Panc1 (cell line): ENCODE measurements around the gene RBL1. TPM values are rescaled to one million over a fixed set of nuclear protein-coding genes. Genes with fewer than 3 reads are reported as not detected.

Source experiments
- ATAC-seq: fragments of 200-7000 bp; cut with Tn5 transposase; 2 replicates; pipeline ENCODE4 v1.9.1; 2020; ENCODE audit warnings: mild to moderate bottlenecking, moderate library complexity
- BruUV-seq: library from RNA; stranded (reverse); fragments of 400-500 nt; replicated peaks from 2 replicates; lab custom pipeline; 2021; lab: Mats Ljungman, UMichigan
- CTCF ChIA-PET: fragments of 300-600 bp; sonication (Branson Sonifier 250); formaldehyde crosslinking; loops from one replicate; lab custom pipeline; 2022; ENCODE audit warnings: antibody characterized with exemption; lab: Charles Lee
- POLR2A ChIA-PET: fragments of 300-600 bp; sonication (Branson Sonifier 250); formaldehyde crosslinking; loops from one replicate; lab custom pipeline; 2022; ENCODE audit warnings: antibody characterized with exemption; lab: Charles Lee
- DNase-seq: peaks from one replicate; pipeline ENCODE4 v3.0.0-alpha.2; 2010; ENCODE audit warnings: low read depth, low spot score
- H3K27ac ChIP-seq: 2 replicates; pipeline ENCODE4 v1.5.1; 2011; ENCODE audit warnings: mild to moderate bottlenecking, low read length, inconsistent platforms
- H3K27me3 ChIP-seq: fragments of 200-500 bp; sonication (Bioruptor generic); 2 replicates; pipeline ENCODE4 v1.6.0; 2014; ENCODE audit warnings: low read length, inconsistent platforms; ENCODE audit not compliant: control insufficient read depth, insufficient read depth
- H3K36me3 ChIP-seq: fragments of 200-500 bp; sonication (Bioruptor generic); 2 replicates; pipeline ENCODE4 v1.5.1; 2014; ENCODE audit warnings: inconsistent platforms, mild to moderate bottlenecking, low read length, moderate library complexity; ENCODE audit not compliant: control insufficient read depth, insufficient read depth
- H3K4me1 ChIP-seq: 2 replicates; pipeline ENCODE4 v1.5.1; 2011; ENCODE audit warnings: inconsistent platforms, mild to moderate bottlenecking, low read length, moderate library complexity; ENCODE audit not compliant: control insufficient read depth, insufficient read depth
- H3K4me3 ChIP-seq, 2 experiments: 2 replicates each; pipeline ENCODE4 v1.5.1; 2011 to 2012; ENCODE audit warnings: low read depth in 2 of 2, low read length in 2 of 2, mild to moderate bottlenecking in 2 of 2, inconsistent platforms in 1 of 2, moderate library complexity in 1 of 2
- H3K9me3 ChIP-seq: fragments of 200-500 bp; sonication (Bioruptor generic); 2 replicates; pipeline ENCODE4 v1.5.1; 2014; ENCODE audit warnings: low read depth, mild to moderate bottlenecking, inconsistent platforms, low read length, moderate library complexity; ENCODE audit not compliant: control insufficient read depth, insufficient read depth
- CTCF ChIP-seq: fragments of 450-650 bp; IDR thresholded peaks from 2 replicates; pipeline ENCODE4 v1.5.1; 2017; ENCODE audit warnings: mild to moderate bottlenecking
- POLR2AphosphoS5 ChIP-seq: IDR thresholded peaks from 2 replicates; pipeline ENCODE4 v1.6.1; 2012; ENCODE audit warnings: mild to moderate bottlenecking, low read depth, low read length, moderate library complexity
- REST ChIP-seq, 2 experiments: IDR thresholded peaks; 2 replicates each; pipeline ENCODE4 v1.6.1; 2011 to 2012; ENCODE audit warnings: low read depth in 2 of 2, control low read depth in 1 of 2, low read length in 1 of 2, mild to moderate bottlenecking in 1 of 2, moderate library complexity in 1 of 2; ENCODE audit not compliant: insufficient read depth in 1 of 2
- SIN3A ChIP-seq: IDR thresholded peaks from 2 replicates; pipeline ENCODE4 v1.6.1; 2012; ENCODE audit warnings: low read depth, mild to moderate bottlenecking, low read length, moderate library complexity, borderline replicate concordance; ENCODE audit not compliant: insufficient read depth
- TCF7L2 ChIP-seq: IDR thresholded peaks from 2 replicates; pipeline ENCODE4 v1.6.1; 2011; ENCODE audit warnings: mild to moderate bottlenecking, low read depth, low read length, inconsistent platforms
- in situ Hi-C: cut with HindIII; loops from 2 replicates; pipeline ENCODE4 v1.10.0; 2016; ENCODE audit warnings: low sequenced_read_pairs, low pct_unique_long_range_greater_than_20kb
- intact Hi-C: fragments of 100-400 bp; cut with micrococcal nuclease; formaldehyde crosslinking; loops from one replicate; pipeline ENCODE4 v1.10.0; 2022; ENCODE audit not compliant: unreplicated experiment
- total RNA-seq: library from RNA; stranded (reverse); gene quantifications from one replicate; pipeline ENCODE4 v1.2.1, GENCODE V29; 2021; ENCODE audit not compliant: unreplicated experiment

Gene RBL1
- total RNA-seq, 1 experiment from 2014 or later = 14.0 TPM

- Histone ChIP-seq H3K4me3 (peak overlapping the region; percentile 90 to 91), H3K27ac (peak overlapping the region; percentile 92), H3K9me3 (no peaks in the 10 kb centered on the region), H3K4me1 (peaks cover 13% of the 10 kb centered on the region), H3K36me3 (no peaks in the 10 kb centered on the region), H3K27me3 (no peaks in the 10 kb centered on the region)
- intact Hi-C loops = no loop called here
- peak; percentile 23 for ATAC-seq
- in situ Hi-C loops = no loop called here
- BruUV-seq = no TSS peak
- DNase-seq = no peak
- POLR2A ChIA-PET = no interaction called here
- TF ChIP-seq REST (IDR thresholded peaks at IDR 0.05; ENCODE audit: insufficient read depth in 1 of 2, low read depth in 2 of 2, low read length in 1 of 2) = no peak
- TF ChIP-seq CTCF = no peak
- no peak for TF ChIP-seq TCF7L2
- no peak for TF ChIP-seq POLR2AphosphoS5
- TF ChIP-seq SIN3A = no peak
- CTCF ChIA-PET = no interaction called here
Observed at GRCh38 chr20:36951979-36952738, 143.6 kb downstream of the RBL1 start.

GRCh38 chr20:36951198-36951978, 144.4 kb downstream of the RBL1 start, which contains the start of gene SAMHD1:
SAMHD1 (minus strand) TSS chr20:36951708; CDS start chr20:36951643, 65 bp downstream.
- CTCF ChIA-PET = interaction anchor here (0.5 kb wide), 1 partner anchor 275 kb away, joined by 3 read pairs; no protein-coding TSS in a partner anchor
- peak; percentile 94 for DNase-seq
- H3K27ac ChIP-seq = peak within 1 kb of the TSS; percentile 92

More at GRCh38 chr20:36951198-36951978, 144.4 kb downstream of the RBL1 start, which contains the start of gene SAMHD1:
- no TSS peak for BruUV-seq
- ATAC-seq = peak; percentile 98
- Histone ChIP-seq H3K27me3 (no peaks in the 10 kb centered on the region), H3K4me3 (peak within 1 kb of the TSS; percentile 90 to 91), H3K36me3 (no peaks in the 10 kb centered on the region), H3K4me1 (peaks cover 17% of the 10 kb centered on the region), H3K9me3 (no peaks in the 10 kb centered on the region)
- TF ChIP-seq TCF7L2 (peak; percentile 97), POLR2AphosphoS5 (peak; percentile 81; the same call in 1 of the 2 replicates), CTCF (no peak), REST (IDR thresholded peaks at IDR 0.05; ENCODE audit: insufficient read depth in 1 of 2, low read depth in 2 of 2, low read length in 1 of 2) (no peak), SIN3A (0 out of 2 replicates have a peak, but pooled peaks have one; percentile 4)
- POLR2A ChIA-PET = no interaction called here
- in situ Hi-C loops (no loop called here), intact Hi-C loops (no loop called here)
